NOMO-1 treated with DMSO at 0.1 percent for 48 hours (cell line): ENCODE data around the gene SNX13.

ENCODE experiments used
- DNase-seq: peaks from one replicate; lab custom pipeline; 2025; ENCODE audit not compliant: unreplicated experiment; lab: John Stamatoyannopoulos, UW

The SNX13 gene

GRCh38 chr7:17940302-17940883 lies at the start of gene SNX13:
Gene SNX13 (minus strand): TSS chr7:17940494. CDS start chr7:17940295, 199 bp downstream.
- DNase-seq, result peak; percentile 86

- no peak for DNase-seq
Observed at GRCh38 chr7:17989546-17989945, 49.3 kb upstream of the SNX13 start.

- no peak for DNase-seq
Observed at GRCh38 chr7:17988858-17989257, 48.6 kb upstream of the SNX13 start.

- no peak for DNase-seq
Observed at GRCh38 chr7:17988141-17988540, 47.8 kb upstream of the SNX13 start.

- no peak for DNase-seq
Observed at GRCh38 chr7:17986851-17987250, 46.6 kb upstream of the SNX13 start.

- no peak for DNase-seq
Observed at GRCh38 chr7:17985473-17986239, 45.4 kb upstream of the SNX13 start.

GRCh38 chr7:17984288-17984687 lies 44.0 kb upstream of the SNX13 start:
- no peak for DNase-seq

- peak; percentile 40 for DNase-seq
Observed at GRCh38 chr7:17983221-17984062, 43.1 kb upstream of the SNX13 start.

GRCh38 chr7:17976952-17977351 lies 36.7 kb upstream of the SNX13 start:
- no peak for DNase-seq

- DNase-seq, result no peak
Observed at GRCh38 chr7:17971411-17971810, 31.1 kb upstream of the SNX13 start.

- DNase-seq, result no peak
Observed at GRCh38 chr7:17968791-17969715, 28.8 kb upstream of the SNX13 start.

GRCh38 chr7:17966706-17967105 lies 26.4 kb upstream of the SNX13 start:
- DNase-seq, result no peak

GRCh38 chr7:17965603-17966002 lies 25.3 kb upstream of the SNX13 start:
- no peak for DNase-seq

- no peak for DNase-seq
Observed at GRCh38 chr7:17963281-17963680, 23.0 kb upstream of the SNX13 start.

- no peak for DNase-seq
Observed at GRCh38 chr7:17962652-17963051, 22.4 kb upstream of the SNX13 start.

- DNase-seq, result no peak
Observed at GRCh38 chr7:17957871-17958270, 17.6 kb upstream of the SNX13 start.

GRCh38 chr7:17952387-17952786 lies 12.1 kb upstream of the SNX13 start:
- DNase-seq, result no peak

- no peak for DNase-seq
Observed at GRCh38 chr7:17951742-17952254, 11.5 kb upstream of the SNX13 start.

GRCh38 chr7:17948526-17949238 lies 8.4 kb upstream of the SNX13 start:
- DNase-seq, result peak; percentile 84

GRCh38 chr7:17947620-17948019 lies 7.3 kb upstream of the SNX13 start:
- DNase-seq, result peak; percentile 16
